ENCODE data around the gene N4BP3.
"Not testable (repeated sequence)": the region's sequence is repeated elsewhere in the genome, so short reads cannot be mapped to it uniquely, and the experiment has no call there.

The N4BP3 gene

DNA sequence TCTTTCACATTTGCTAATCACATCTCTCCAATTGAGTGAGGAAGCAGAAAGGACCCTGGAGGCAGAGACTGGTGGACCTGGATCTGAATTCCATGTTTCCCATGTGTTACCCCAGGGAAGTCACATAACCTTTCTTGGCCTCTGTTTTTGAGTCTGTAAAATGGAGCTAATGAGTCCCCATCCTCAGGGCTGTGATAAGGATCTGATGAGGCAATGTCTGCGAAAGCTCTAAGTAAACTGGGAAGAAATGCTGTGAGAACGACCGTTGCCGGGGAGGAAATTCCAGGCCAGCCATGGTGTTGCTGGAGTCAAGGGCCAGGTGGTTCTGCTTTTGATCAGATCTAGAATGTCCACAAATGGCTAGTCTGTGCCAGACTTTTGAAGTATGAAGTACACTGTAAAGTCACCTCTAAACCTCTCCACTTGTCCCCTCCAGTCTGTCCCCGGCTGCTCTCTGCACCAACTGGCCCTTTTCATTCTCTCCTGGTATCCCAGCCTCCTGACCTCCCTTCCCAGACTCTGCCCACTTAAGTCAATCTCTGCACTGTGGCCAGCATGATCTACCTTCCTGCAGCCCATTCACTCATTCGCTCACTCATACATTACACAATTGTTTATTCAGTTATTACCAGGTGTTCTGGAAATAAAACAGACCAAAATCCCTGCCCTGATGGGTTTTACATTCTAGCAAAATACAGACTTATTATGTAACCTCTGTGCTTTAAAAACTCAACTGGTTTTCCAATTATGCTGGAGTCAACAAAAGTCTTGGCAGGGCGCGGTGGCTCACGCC is 32.5 kb upstream of the N4BP3 start:
- peaks cover 5% of the 10 kb centered on the region for H3K4me1 ChIP-seq (ENCODE audit: control insufficient read depth, insufficient read depth, low read length)
- H3K9ac ChIP-seq (ENCODE audit: low read depth, low read length), result no peak overlapping the region
- H3K4me3 ChIP-seq (ENCODE audit: low read depth, low read length), result no peak overlapping the region
- H3K36me3 ChIP-seq (ENCODE audit: control insufficient read depth, insufficient read depth, low read length), result no peaks in the 10 kb centered on the region
- H3K27me3 ChIP-seq (ENCODE audit: control insufficient read depth, insufficient read depth, low read length), result no peaks in the 10 kb centered on the region
- no peaks in the 10 kb centered on the region for H3K9me3 ChIP-seq (ENCODE audit: control insufficient read depth, insufficient read depth, low read length)

DNA sequence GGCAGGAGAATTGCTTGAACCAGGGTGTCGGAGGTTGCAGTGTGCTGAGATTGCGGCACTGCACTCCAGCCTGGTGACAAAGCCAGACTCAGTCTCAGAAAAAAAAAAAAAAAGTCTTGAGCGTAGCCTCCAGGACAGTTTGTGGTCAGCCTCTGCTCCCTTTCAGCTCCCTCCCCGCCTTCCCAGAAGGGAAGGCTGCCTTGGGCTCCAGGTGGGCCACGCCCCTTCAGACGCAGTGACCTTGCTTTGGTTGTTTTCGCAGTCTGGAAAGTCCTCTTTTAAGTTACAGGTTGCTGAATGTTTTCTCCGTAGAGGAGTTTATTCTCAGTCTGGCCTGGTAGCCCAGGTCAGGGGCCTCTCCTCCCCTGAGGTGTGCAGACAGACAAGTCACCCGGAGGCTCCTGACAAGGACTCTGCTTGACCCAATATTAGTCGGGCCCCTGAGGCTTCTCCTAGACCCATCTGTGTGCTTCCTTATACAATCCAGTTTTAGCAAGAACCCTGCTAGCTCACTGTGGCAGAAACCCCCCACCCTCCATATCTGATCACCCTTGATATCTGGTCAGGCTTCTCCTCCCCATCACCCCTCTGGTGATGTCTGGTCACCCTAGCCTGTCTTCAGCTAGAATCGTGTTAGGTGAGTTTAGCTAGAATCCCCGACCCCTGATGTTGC is 31.6 kb upstream of the N4BP3 start:
- H3K36me3 ChIP-seq (ENCODE audit: control insufficient read depth, insufficient read depth, low read length), result no peaks in the 10 kb centered on the region
- H3K9me3 ChIP-seq (ENCODE audit: control insufficient read depth, insufficient read depth, low read length), result no peaks in the 10 kb centered on the region
- no peaks in the 10 kb centered on the region for H3K27me3 ChIP-seq (ENCODE audit: control insufficient read depth, insufficient read depth, low read length)
- no peak overlapping the region for H3K4me3 ChIP-seq (ENCODE audit: low read depth, low read length)
- H3K4me1 ChIP-seq (ENCODE audit: control insufficient read depth, insufficient read depth, low read length), result peaks cover 5% of the 10 kb centered on the region
- no peak overlapping the region for H3K9ac ChIP-seq (ENCODE audit: low read depth, low read length)

DNA sequence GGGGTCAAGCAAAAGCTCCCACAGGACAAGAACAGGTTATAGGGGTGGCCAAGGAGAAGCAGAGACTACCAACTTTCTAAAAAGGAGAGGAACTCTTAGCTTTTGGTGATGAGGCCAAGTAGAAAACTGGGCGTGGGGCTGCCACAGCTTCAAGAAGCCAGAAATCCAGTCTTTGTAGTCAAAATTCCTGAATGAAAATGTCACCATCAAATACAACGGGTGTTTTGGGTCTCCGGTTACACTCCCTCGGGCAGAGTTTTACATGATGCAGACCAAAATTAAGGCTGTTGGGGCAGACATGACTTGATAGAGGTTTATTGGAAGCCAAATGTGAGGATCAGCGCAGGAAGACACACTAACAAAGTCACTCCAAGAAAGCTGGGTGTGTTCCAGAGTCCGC is 29.4 kb upstream of the N4BP3 start:
- Histone ChIP-seq H3K36me3 (ENCODE audit: control insufficient read depth, insufficient read depth, low read length) (no peaks in the 10 kb centered on the region), H3K4me1 (ENCODE audit: control insufficient read depth, insufficient read depth, low read length) (peaks cover 5% of the 10 kb centered on the region), H3K27me3 (ENCODE audit: control insufficient read depth, insufficient read depth, low read length) (no peaks in the 10 kb centered on the region), H3K9ac (ENCODE audit: low read depth, low read length) (no peak overlapping the region), H3K4me3 (ENCODE audit: low read depth, low read length) (no peak overlapping the region), H3K9me3 (ENCODE audit: control insufficient read depth, insufficient read depth, low read length) (no peaks in the 10 kb centered on the region)

DNA sequence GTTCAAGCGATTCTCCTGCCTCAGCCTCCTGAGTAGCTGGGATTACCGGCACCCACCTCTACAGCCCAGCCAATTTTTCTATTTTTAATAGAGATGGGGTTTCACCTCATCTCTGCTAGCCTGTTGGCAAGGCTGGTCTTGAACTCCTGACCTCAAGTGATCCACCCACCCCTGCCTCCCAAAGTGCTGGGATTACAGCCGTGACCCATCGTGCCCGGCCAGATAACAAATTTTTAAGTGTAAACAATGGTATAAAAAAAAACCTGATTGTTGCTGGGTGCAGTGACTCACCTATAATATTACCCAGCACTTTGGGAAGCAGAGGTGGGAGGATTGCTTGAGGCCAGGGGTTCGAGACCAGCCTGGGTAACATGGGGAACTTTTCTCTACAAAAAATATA is 28.0 kb upstream of the N4BP3 start:
- H3K36me3 ChIP-seq (ENCODE audit: control insufficient read depth, insufficient read depth, low read length), result no peaks in the 10 kb centered on the region
- H3K4me3 ChIP-seq (ENCODE audit: low read depth, low read length), result no peak overlapping the region
- H3K9me3 ChIP-seq (ENCODE audit: control insufficient read depth, insufficient read depth, low read length), result no peaks in the 10 kb centered on the region
- peaks cover 5% of the 10 kb centered on the region for H3K4me1 ChIP-seq (ENCODE audit: control insufficient read depth, insufficient read depth, low read length)
- no peak overlapping the region for H3K9ac ChIP-seq (ENCODE audit: low read depth, low read length)
- no peaks in the 10 kb centered on the region for H3K27me3 ChIP-seq (ENCODE audit: control insufficient read depth, insufficient read depth, low read length)

DNA sequence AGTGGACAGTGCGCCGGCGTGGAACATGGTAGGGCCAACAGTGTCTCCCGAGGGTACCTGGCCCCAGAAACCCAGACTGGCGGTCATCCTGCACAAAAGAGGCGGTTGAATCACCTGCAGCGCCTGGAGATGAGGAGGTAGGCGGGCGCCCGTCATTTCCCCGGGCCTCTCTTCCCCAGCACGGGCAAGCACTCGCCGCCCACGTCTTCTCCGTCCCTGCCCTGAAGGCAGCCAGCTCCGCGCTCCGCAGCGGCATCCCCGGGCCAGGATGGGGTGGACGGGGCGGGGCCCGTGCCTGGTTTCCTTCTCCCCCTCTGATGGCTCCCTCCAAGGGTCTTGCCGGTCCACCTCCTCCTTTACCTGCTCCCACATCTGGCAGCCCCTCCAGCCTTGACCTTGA is 27.1 kb upstream of the N4BP3 start:
- no peak overlapping the region for H3K9ac ChIP-seq (ENCODE audit: low read depth, low read length)
- no peaks in the 10 kb centered on the region for H3K36me3 ChIP-seq (ENCODE audit: control insufficient read depth, insufficient read depth, low read length)
- H3K27me3 ChIP-seq (ENCODE audit: control insufficient read depth, insufficient read depth, low read length), result no peaks in the 10 kb centered on the region
- H3K4me3 ChIP-seq (ENCODE audit: low read depth, low read length), result peak overlapping the region; percentile 45
- H3K4me1 ChIP-seq (ENCODE audit: control insufficient read depth, insufficient read depth, low read length), result peaks cover 5% of the 10 kb centered on the region
- no peaks in the 10 kb centered on the region for H3K9me3 ChIP-seq (ENCODE audit: control insufficient read depth, insufficient read depth, low read length)

DNA sequence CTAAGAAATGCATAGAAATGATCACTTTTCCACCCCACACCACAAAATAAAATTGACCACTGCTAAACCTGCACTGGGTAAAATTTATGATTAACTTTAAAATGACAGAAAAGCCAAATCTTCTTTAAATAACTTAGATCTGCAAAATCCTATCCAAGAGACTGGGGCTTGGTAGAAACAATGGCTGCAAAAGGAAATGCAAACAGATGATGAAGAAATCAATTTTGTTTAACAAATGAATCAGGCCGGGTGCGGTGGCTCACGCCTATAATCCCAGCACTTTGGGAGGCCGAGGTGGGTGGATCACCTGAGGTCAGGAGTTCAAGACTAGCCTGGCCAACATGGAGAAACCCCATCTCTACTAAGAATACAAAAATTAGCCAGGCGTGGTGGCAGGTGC is 26.1 kb upstream of the N4BP3 start:
- H3K9ac ChIP-seq (ENCODE audit: low read depth, low read length); H3K4me1 ChIP-seq (ENCODE audit: control insufficient read depth, insufficient read depth, low read length); H3K27me3 ChIP-seq (ENCODE audit: control insufficient read depth, insufficient read depth, low read length); H3K4me3 ChIP-seq (ENCODE audit: low read depth, low read length); H3K36me3 ChIP-seq (ENCODE audit: control insufficient read depth, insufficient read depth, low read length); H3K9me3 ChIP-seq (ENCODE audit: control insufficient read depth, insufficient read depth, low read length): not testable (repeated sequence)

DNA sequence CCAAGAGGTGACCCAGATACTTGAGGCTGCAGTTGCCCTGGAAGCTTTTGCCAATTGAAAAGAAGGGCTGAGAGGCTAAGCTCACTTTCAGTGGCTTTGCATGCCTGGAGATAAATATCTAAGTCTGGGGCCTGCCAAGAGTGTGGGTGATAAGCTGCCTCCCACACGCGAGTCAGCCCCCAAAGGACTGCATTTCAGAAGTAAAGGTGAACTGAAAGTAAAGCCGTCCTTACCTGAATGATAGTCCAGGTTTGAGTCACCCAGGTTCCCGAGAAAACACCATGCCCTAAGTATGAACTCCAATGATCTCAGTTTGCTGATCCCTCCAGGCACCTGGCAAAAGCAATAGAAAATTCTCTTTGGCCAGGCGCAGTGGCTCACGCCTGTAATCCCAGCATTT is 22.5 kb upstream of the N4BP3 start:
- H3K4me3 ChIP-seq (ENCODE audit: low read depth, low read length), result no peak overlapping the region
- H3K27me3 ChIP-seq (ENCODE audit: control insufficient read depth, insufficient read depth, low read length), result no peaks in the 10 kb centered on the region
- H3K4me1 ChIP-seq (ENCODE audit: control insufficient read depth, insufficient read depth, low read length), result no peaks in the 10 kb centered on the region
- H3K36me3 ChIP-seq (ENCODE audit: control insufficient read depth, insufficient read depth, low read length), result no peaks in the 10 kb centered on the region
- H3K9me3 ChIP-seq (ENCODE audit: control insufficient read depth, insufficient read depth, low read length), result no peaks in the 10 kb centered on the region
- no peak overlapping the region for H3K9ac ChIP-seq (ENCODE audit: low read depth, low read length)

DNA sequence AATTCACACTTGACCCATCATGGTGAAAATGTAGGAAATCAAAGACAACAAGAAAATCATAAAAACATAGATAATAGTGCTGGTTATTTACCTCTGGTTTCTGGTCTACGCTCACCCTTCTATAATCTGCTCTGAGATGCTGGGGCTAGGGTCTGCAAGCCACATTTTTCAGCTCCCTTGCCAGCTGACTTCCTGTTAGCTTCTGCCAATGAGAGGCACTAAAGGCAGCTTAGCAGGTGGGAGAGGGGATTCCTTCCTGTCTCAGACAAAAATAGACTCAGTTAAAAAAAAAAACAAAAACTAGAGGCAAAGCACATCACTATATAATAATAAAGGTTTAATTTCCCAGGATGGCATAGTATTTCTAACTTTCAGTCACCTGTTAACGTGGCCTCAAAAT is 20.2 kb upstream of the N4BP3 start:
- no peaks in the 10 kb centered on the region for H3K36me3 ChIP-seq (ENCODE audit: control insufficient read depth, insufficient read depth, low read length)
- H3K9me3 ChIP-seq (ENCODE audit: control insufficient read depth, insufficient read depth, low read length), result no peaks in the 10 kb centered on the region
- no peaks in the 10 kb centered on the region for H3K27me3 ChIP-seq (ENCODE audit: control insufficient read depth, insufficient read depth, low read length)
- no peak overlapping the region for H3K9ac ChIP-seq (ENCODE audit: low read depth, low read length)
- H3K4me3 ChIP-seq (ENCODE audit: low read depth, low read length), result no peak overlapping the region
- no peaks in the 10 kb centered on the region for H3K4me1 ChIP-seq (ENCODE audit: control insufficient read depth, insufficient read depth, low read length)

DNA sequence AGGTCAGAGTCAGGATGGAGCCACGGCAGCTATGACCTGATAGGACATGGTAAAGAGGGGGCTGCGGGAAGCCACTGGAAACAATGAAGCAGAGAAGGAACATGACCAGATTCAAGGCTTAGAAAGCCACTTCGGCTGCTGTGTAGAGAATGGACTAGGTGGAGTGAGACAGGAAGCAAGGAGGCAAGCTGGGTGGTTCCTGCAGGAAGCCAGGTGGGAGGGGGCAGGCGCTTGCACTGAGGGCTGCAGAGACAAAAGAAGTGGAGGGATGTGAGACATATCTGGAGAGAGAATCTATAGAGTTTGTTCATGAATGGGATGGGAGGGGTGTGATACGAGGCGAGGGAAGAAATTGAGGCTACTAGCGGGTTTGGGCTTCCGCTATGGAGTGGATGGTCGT is 19.0 kb upstream of the N4BP3 start:
- no peaks in the 10 kb centered on the region for H3K36me3 ChIP-seq (ENCODE audit: control insufficient read depth, insufficient read depth, low read length)
- H3K9me3 ChIP-seq (ENCODE audit: control insufficient read depth, insufficient read depth, low read length), result no peaks in the 10 kb centered on the region
- no peak overlapping the region for H3K9ac ChIP-seq (ENCODE audit: low read depth, low read length)
- no peak overlapping the region for H3K4me3 ChIP-seq (ENCODE audit: low read depth, low read length)
- H3K27me3 ChIP-seq (ENCODE audit: control insufficient read depth, insufficient read depth, low read length), result no peaks in the 10 kb centered on the region
- no peaks in the 10 kb centered on the region for H3K4me1 ChIP-seq (ENCODE audit: control insufficient read depth, insufficient read depth, low read length)

DNA sequence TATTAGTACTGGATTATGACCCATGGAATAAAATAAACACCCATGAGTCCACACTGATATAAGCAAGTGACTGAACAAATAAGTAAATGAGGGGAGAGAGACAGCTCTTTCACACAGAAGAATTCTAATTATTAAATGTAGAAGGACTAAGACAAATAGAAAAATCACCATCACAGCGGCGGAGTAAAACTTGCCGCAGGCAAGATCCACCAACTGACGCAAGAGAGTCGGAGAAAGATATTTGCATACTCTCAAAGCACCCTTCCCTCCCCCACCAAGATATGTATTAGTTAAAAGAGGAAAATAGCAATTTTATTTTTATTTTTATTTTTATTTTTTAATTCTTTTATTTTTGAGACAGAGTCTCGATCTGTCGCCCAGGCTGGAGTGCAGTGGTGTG is 14.6 kb upstream of the N4BP3 start:
- H3K36me3 ChIP-seq (ENCODE audit: control insufficient read depth, insufficient read depth, low read length), result no peaks in the 10 kb centered on the region
- H3K27me3 ChIP-seq (ENCODE audit: control insufficient read depth, insufficient read depth, low read length), result no peaks in the 10 kb centered on the region
- no peaks in the 10 kb centered on the region for H3K4me1 ChIP-seq (ENCODE audit: control insufficient read depth, insufficient read depth, low read length)
- no peaks in the 10 kb centered on the region for H3K9me3 ChIP-seq (ENCODE audit: control insufficient read depth, insufficient read depth, low read length)
- H3K4me3 ChIP-seq (ENCODE audit: low read depth, low read length), result no peak overlapping the region
- H3K9ac ChIP-seq (ENCODE audit: low read depth, low read length), result no peak overlapping the region

DNA sequence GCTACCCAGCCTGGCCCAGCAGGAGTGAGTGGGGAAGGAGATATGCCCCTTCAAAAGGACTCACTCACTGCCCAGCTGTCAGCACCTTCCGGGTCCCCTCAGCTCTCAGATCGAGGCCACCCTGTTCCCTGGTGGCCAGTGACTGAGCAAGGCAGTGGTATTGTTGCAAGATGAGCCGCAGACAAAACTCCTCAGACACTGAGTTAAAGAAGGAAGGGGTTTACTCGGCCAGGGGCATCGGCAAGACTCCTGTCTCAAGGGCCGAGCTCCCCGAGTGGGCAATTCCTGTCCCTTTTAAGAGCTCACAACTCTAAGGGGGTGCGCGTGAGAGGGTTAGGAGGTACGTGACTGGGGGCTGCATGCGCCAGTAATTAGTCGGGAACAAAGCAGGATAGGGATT is 9.7 kb upstream of the N4BP3 start:
- Histone ChIP-seq H3K4me3 (ENCODE audit: low read depth, low read length) (no peak overlapping the region), H3K9me3 (ENCODE audit: control insufficient read depth, insufficient read depth, low read length) (no peaks in the 10 kb centered on the region), H3K9ac (ENCODE audit: low read depth, low read length) (no peak overlapping the region), H3K36me3 (ENCODE audit: control insufficient read depth, insufficient read depth, low read length) (no peaks in the 10 kb centered on the region), H3K4me1 (ENCODE audit: control insufficient read depth, insufficient read depth, low read length) (no peaks in the 10 kb centered on the region), H3K27me3 (ENCODE audit: control insufficient read depth, insufficient read depth, low read length) (no peaks in the 10 kb centered on the region)

DNA sequence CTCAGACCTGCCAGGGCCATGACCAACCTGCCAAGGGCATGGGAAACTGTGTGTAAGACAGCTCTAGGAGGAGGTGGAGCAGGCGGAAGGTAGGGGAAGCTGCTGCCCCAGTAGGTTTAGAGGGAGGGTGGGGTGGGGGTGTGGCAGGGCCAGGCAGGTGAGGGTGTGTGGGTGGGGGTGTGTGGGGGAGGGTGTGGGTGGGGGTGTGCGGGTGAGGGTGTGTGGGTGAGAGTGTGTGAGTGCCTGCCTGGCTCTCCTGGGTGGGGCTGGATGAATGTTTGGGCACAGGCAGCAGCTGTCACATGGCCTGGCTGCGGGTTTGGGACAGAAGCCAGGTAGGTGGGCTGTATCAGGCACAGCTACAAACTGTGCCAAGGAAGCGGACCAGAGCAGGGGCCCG is 8.8 kb upstream of the N4BP3 start:
- Histone ChIP-seq H3K4me3 (ENCODE audit: low read depth, low read length) (no peak overlapping the region), H3K4me1 (ENCODE audit: control insufficient read depth, insufficient read depth, low read length) (no peaks in the 10 kb centered on the region), H3K9me3 (ENCODE audit: control insufficient read depth, insufficient read depth, low read length) (no peaks in the 10 kb centered on the region), H3K36me3 (ENCODE audit: control insufficient read depth, insufficient read depth, low read length) (no peaks in the 10 kb centered on the region), H3K9ac (ENCODE audit: low read depth, low read length) (no peak overlapping the region), H3K27me3 (ENCODE audit: control insufficient read depth, insufficient read depth, low read length) (no peaks in the 10 kb centered on the region)

Measured in iPS-15b (cell line).